Occipital lobe (tissue), 1 donor: ENCODE results near the gene CDK5RAP1. TPM values are rescaled to one million over a fixed set of nuclear protein-coding genes. Genes with fewer than 3 reads are reported as not detected.

Experiments used
- total RNA-seq: library from RNA; depleted of rRNA; stranded (reverse); fragments of >200 nt; gene quantifications from one replicate; pipeline ENCODE4 v1.2.3, GENCODE V29; 2014

Gene CDK5RAP1
- total RNA-seq, 1 donor from 2014 or later: 20.4 TPM

Other genes with a start within 250 kb of the CDK5RAP1 start
- gene BPIFA2, start 233.4 kb downstream of the CDK5RAP1 start, total RNA-seq: not detected
- not detected for gene BPIFA3, start 184.2 kb downstream of the CDK5RAP1 start, total RNA-seq
- not detected for gene BPIFA1, start 165.5 kb downstream of the CDK5RAP1 start, total RNA-seq
- not detected for gene BPIFB1, start 118.3 kb downstream of the CDK5RAP1 start, total RNA-seq
- 15.6 TPM for gene SNTA1, start 42.2 kb upstream of the CDK5RAP1 start, total RNA-seq
- gene CBFA2T2, start 88.6 kb upstream of the CDK5RAP1 start, total RNA-seq: 24.3 TPM